ENCODE results near the gene NANS.

DNA sequence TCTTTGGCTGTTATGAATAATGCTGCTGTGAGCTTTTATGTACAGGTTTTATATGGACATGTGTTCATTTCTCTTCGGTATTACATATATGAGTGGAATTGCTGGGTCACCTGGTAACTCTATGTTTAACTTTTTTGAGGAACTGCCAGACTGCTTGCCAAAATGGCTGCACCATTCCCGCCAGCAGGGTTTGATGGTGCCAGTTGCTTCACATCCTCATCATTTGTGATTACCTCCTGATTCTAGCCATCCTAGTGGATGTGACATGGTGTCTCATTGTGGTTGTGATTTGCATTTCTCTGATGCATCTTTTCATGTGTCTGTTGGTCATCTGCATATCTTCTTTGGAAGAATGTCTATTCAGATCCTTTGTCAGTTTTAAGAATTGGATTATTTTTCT lies 10.7 kb downstream of the NANS start:
- TF ChIP-seq POLR2A (IDR thresholded peaks at IDR 0.05; ENCODE audit: low read length) = no peak
- no peak for TF ChIP-seq GATA1 (IDR thresholded peaks at IDR 0.05; ENCODE audit: low read depth, low read length)
